GM10847 (cell line): ENCODE results near the gene RAB13.

Experiments
- POLR2A ChIP-seq: IDR thresholded peaks from 2 replicates; pipeline ENCODE4 v1.6.1; 2011; ENCODE audit not compliant: insufficient read length; ENCODE audit errors: extremely low read depth

The RAB13 gene

GRCh38 chr1:153944827-153945117, 41.4 kb downstream of the RAB13 start:
- no peak for TF ChIP-seq POLR2A

- no peak for TF ChIP-seq POLR2A
Observed at GRCh38 chr1:153944005-153944826, 41.9 kb downstream of the RAB13 start.

DNA sequence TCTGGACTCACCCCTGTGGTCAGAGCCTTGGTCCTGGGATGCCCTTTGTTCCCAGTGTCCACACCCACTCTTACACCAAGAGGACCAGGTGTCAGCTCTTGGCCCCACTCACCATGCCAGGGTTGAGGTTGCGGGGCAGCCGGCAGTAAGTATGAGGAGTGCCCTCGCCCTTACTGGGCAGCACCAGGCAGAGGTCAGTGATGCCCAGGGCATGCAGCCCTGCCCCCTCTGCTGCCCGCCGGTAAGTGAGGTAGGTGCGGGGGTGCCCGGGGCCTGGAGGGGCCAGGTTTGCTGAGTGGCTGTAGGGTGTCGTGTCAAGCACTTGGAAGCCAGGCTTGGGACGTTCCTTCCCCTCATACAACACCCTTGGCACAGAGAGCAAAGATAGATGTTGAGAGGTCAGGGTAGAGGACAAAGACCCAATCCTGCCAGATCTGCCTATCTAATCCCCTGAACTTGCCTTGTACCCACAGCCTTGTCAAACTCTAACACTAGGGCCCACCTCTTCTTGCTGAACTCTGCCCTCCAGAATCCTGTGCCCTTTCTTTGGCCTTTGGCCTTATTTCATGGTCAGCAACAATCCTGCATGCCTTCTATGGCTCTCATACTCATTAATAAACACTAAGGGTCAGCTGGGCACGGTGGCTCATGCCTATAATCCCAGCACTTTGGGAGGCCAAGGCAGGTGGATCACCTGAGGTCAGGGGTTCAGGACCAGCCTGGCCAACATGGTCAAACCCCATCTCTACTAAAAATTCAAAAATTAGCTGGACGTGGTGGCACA, 43.2 kb downstream of the RAB13 start:
- no peak for TF ChIP-seq POLR2A

DNA sequence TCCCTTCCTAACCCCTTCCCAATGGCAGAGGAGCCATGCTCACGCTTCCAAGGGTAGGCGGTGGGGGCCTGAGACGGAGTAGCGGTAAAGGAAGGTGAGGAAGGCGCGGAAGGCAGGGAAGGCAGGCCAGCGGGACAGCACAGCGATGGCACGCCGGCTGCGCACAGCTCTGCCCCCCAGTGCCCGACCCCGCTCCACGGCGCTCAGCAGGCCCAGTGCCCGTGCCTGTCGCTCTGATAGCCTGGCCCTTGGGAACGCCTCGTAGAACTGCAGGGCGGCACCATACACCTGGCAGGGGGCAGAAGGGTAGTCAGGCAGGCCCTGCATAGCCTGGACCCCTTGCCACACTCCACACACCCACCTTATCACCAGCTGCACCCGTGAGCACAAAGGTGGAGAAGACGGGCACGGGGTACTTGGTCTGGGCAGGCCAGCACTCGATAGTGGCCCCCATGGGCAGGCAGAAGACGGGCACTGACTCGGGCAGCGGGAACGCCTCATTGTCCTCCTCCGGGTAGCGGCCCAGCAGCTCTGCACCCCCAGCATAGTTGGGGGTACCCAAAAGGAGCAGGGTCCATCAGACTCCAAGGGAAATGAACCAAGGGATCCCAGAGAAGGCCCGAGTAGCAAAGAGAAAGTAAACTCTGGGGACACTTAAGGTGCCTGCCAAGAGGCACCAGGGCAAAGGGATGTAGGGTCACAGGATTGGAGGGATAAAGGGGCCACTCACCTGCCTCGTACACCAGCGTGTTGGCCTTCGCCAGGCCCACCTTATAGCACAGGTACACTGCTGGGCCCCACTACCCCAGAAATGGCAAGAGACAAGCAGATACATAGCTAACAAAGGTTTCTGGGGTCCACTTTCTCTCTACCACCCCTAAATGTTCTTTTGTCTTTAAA, 44.1 kb downstream of the RAB13 start:
- no peak for TF ChIP-seq POLR2A

- TF ChIP-seq POLR2A: no peak
Observed at GRCh38 chr1:153940756-153941155, 45.4 kb downstream of the RAB13 start.

- no peak for TF ChIP-seq POLR2A
Observed at GRCh38 chr1:153939476-153939875, 46.7 kb downstream of the RAB13 start.

DNA sequence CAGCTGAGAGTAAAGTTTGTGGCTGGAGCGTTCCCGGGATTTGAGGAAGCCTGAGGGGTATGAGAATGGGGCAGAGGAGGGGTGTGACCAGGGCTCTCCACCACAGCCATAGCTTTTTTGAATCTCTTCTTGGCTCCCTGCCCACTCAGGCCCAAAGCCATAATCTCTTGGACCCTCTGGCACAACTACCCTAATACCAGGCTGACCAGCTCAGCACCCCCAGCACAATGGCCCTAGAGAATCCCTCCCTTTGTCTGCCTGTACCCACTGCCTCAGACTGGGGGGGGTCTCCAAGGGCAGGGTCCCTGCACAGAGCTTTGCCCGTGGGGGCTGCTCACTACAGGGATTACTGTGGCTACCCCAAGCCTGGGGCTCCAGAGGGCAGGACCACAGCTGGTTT, 47.1 kb downstream of the RAB13 start:
- no peak for TF ChIP-seq POLR2A

DNA sequence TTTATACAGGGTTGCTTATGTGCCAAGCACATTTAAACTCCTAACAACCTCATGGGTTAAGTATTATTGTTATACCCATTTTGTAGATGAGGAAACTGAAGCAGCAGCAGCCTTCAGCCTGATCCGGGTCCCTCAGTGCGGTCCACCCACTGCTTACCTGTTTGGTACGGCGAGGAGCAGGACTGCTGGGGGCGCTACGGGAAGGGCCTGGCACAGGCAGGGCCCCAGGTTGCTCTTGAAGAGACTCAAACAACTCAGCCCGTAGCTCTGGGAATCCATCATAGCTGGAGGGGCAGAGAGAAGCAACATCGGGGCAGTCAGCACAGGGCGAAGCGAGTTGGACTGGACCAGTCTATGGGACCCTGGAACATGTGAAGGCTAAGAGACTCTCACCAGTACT, 48.8 kb downstream of the RAB13 start:
- no peak for TF ChIP-seq POLR2A

DNA sequence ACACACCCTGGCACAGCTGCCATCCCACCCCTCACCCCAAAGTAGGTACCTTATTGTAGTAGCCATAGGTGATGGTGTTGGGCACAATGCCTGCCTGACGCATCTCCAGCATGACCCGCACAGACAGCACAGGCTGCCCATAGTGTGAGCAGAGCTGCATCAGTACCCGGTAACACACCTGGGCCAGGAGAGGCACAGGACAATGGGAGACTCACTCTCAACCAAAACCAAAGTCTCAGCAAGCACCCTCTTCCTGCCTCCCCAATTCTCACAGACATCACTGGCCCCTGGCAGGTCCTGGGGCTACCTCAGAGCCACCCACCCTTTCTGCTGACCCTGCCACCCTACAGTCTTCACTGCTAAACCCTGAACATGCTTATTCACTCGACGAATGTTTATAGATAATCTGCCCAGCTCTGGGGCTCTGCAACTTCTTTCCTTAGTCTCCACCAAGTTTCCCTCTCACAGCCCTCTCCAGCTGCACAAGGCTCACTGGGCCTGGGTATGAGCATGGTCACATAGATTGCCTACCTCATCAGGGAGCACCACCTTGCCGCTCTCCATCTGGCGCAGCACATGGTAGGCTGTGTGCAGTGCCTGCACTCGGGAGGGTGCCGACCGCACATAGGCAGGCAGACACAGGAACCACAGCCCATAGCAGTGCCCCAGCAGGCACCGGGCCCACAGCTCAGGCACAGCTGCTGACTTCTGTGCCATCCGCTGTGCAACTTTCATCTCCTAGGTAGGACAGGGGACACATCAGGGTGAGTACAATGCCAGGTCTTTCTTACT, 49.9 kb downstream of the RAB13 start:
- TF ChIP-seq POLR2A: no peak

GRCh38 chr1:153934746-153935145, 51.4 kb downstream of the RAB13 start:
- no peak for TF ChIP-seq POLR2A

- TF ChIP-seq POLR2A: no peak
Observed at GRCh38 chr1:153933955-153934354, 52.2 kb downstream of the RAB13 start.

DNA sequence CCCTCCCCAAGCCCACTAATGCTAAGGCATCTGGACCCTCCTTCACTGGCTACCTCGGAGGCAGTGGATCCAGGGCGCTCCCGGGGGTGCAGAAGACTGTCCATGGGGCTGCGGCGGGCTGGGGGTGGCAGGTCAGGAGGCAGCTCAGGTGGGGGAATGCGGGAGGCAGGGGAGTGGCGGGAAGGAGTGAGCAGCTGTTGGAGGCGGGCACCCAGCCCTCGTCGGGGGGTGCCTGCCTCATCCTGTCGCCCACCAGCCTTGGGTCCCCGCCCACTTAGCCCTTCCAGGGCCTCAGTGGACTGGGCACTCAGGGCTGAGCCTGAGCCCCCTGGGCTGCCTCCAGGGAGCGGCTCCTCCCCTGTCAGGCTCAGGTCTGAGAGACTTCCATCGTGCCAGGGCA, 52.7 kb downstream of the RAB13 start:
- TF ChIP-seq POLR2A: no peak

GRCh38 chr1:153932156-153933131, 53.7 kb downstream of the RAB13 start:
- TF ChIP-seq POLR2A: no peak
